Prostate gland (tissue), 2 donors: ENCODE data around the gene SUMO1. TPM values are rescaled to one million over a fixed set of nuclear protein-coding genes. Genes with fewer than 3 reads are reported as not detected.

Source experiments
- DNase-seq: peaks from one replicate; pipeline ENCODE4 v3.0.0-alpha.2; 2019; ENCODE audit warnings: low spot score
- H3K27ac ChIP-seq, 2 donors: fragments of 200-600 bp; sonication (generic); 2 replicates each; pipeline ENCODE4 v1.5.1; 2017 to 2019
- H3K27me3 ChIP-seq: fragments of 200-600 bp; sonication (generic); replicated peaks from 2 replicates; pipeline ENCODE4 v1.5.1; 2019; ENCODE audit not compliant: insufficient read depth
- H3K36me3 ChIP-seq, 2 donors: fragments of 200-600 bp; sonication (generic); 1 replicate in 1 of 2; 2 replicates in 1 of 2; pipeline versions ENCODE4 v1.5.1 to v1.8.1; 2017 to 2019
- H3K4me1 ChIP-seq: fragments of 200-600 bp; sonication (generic); replicated peaks from 2 replicates; pipeline ENCODE4 v1.5.1; 2019
- H3K4me3 ChIP-seq, 2 donors: fragments of 200-600 bp; sonication (generic); 2 replicates each; pipeline ENCODE4 v1.5.1; 2017 to 2019
- H3K9me3 ChIP-seq: fragments of 200-600 bp; sonication (generic); 2 replicates; pipeline ENCODE4 v1.5.1; 2017
- POLR2A ChIP-seq: fragments of 450-650 bp; IDR thresholded peaks from one replicate; pipeline ENCODE4 v1.6.1; 2016; ENCODE audit warnings: antibody characterized with exemption, mild to moderate bottlenecking
- POLR2AphosphoS5 ChIP-seq: sonication (generic); formaldehyde crosslinking; IDR thresholded peaks from one replicate; pipeline ENCODE4 v1.6.1; 2017; ENCODE audit warnings: antibody characterized with exemption
- WGBS: methylation state at CpG from one replicate; pipeline ENCODE4 v1.1.5; 2018; 5-methylcytosine and 5-hydroxymethylcytosine counted together
- intact Hi-C: fragments of 100-400 bp; cut with DNase I; formaldehyde crosslinking; loops from one replicate; pipeline ENCODE4 v1.14.2; 2022
- total RNA-seq, 2 donors: library from RNA; depleted of rRNA; stranded (reverse); fragments of >200 nt; gene quantifications; one replicate each; pipeline ENCODE4 v1.1.0, GENCODE V29; 2016
- TF ChIP-seq, protein P1 (sequence below), 4 experiments: fragments of 200-600 bp in 2 of 4; fragments of 450-650 bp in 2 of 4; sonication (generic) in 2 of 4; IDR thresholded peaks; 1 replicate in 3 of 4; 2 replicates in 1 of 4; pipeline ENCODE4 v1.5.1; 2016 to 2019; ENCODE audit warnings: antibody characterized with exemption in 4 of 4, mild to moderate bottlenecking in 2 of 4, moderate library complexity in 2 of 4

Gene SUMO1
- total RNA-seq, 2 donors from 2014 or later: 70.4 to 95.4 TPM

DNA sequence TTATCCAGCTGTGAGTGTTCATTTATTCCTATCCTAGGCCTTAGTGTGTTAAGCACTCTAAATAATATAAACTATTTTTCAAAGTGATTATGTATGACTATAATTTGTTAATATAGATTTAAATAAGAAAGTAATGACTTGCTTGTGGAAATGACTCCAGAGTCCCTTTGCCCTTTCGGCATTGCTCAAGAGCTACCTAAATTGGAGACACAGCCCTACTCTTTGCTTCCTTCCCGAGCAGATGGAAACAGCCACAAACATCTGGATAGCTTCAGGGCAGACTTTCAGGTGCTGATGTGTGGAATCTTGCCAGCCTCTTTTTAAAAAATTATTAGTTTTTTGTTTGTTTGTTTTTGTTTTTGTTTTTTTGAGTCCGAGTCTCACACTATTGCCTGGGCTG lies 44.0 kb downstream of the SUMO1 start:
- no peak for DNase-seq
- WGBS: 85% methylated on average over 3 of the region's 3 CpGs

GRCh38 chr2:202193881-202194353 lies 44.5 kb downstream of the SUMO1 start:
- no peaks in the 10 kb centered on the region for H3K27me3 ChIP-seq
- H3K36me3 ChIP-seq: no peaks in the 10 kb centered on the region
- DNase-seq: no peak
- no peaks in the 10 kb centered on the region for H3K4me1 ChIP-seq
- no peak for TF ChIP-seq POLR2A
- 78% methylated on average over 7 of the region's 7 CpGs for WGBS
- no peak overlapping the region for H3K27ac ChIP-seq
- no peaks in the 10 kb centered on the region for H3K9me3 ChIP-seq
- no peak overlapping the region for H3K4me3 ChIP-seq
- intact Hi-C loops: no loop called here

More for the DNA sequence above, 44.0 kb downstream of the SUMO1 start:
- no peaks in the 10 kb centered on the region for H3K9me3 ChIP-seq
- no peaks in the 10 kb centered on the region for H3K27me3 ChIP-seq
- no peaks in the 10 kb centered on the region for H3K36me3 ChIP-seq
- no peak overlapping the region for H3K4me3 ChIP-seq
- intact Hi-C loops: no loop called here
- TF ChIP-seq POLR2AphosphoS5: no peak
- no peak for TF ChIP-seq POLR2A
- TF ChIP-seq, protein P1, sequence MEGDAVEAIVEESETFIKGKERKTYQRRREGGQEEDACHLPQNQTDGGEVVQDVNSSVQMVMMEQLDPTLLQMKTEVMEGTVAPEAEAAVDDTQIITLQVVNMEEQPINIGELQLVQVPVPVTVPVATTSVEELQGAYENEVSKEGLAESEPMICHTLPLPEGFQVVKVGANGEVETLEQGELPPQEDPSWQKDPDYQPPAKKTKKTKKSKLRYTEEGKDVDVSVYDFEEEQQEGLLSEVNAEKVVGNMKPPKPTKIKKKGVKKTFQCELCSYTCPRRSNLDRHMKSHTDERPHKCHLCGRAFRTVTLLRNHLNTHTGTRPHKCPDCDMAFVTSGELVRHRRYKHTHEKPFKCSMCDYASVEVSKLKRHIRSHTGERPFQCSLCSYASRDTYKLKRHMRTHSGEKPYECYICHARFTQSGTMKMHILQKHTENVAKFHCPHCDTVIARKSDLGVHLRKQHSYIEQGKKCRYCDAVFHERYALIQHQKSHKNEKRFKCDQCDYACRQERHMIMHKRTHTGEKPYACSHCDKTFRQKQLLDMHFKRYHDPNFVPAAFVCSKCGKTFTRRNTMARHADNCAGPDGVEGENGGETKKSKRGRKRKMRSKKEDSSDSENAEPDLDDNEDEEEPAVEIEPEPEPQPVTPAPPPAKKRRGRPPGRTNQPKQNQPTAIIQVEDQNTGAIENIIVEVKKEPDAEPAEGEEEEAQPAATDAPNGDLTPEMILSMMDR (IDR thresholded peaks at IDR 0.05): no peak
- H3K4me1 ChIP-seq: no peaks in the 10 kb centered on the region
- no peak overlapping the region for H3K27ac ChIP-seq

- H3K36me3 ChIP-seq: no peaks in the 10 kb centered on the region
- no peak overlapping the region for H3K27ac ChIP-seq
- H3K27me3 ChIP-seq: no peaks in the 10 kb centered on the region
- no peak overlapping the region for H3K4me3 ChIP-seq
- TF ChIP-seq, protein P1 (IDR thresholded peaks at IDR 0.05): no peak
- TF ChIP-seq POLR2A (no peak), POLR2AphosphoS5 (no peak)
- DNase-seq: no peak
- H3K9me3 ChIP-seq: no peaks in the 10 kb centered on the region
- 89% methylated on average over 5 of the region's 5 CpGs for WGBS
- intact Hi-C loops: no loop called here
- no peaks in the 10 kb centered on the region for H3K4me1 ChIP-seq
These were observed 45.1 kb downstream of the SUMO1 start for GRCh38 chr2:202193305-202193704.

GRCh38 chr2:202187570-202187969 lies 50.8 kb downstream of the SUMO1 start:
- 73% methylated on average over 1 of the region's 1 CpG for WGBS
- intact Hi-C loops: no loop called here
- no peak for DNase-seq

DNA sequence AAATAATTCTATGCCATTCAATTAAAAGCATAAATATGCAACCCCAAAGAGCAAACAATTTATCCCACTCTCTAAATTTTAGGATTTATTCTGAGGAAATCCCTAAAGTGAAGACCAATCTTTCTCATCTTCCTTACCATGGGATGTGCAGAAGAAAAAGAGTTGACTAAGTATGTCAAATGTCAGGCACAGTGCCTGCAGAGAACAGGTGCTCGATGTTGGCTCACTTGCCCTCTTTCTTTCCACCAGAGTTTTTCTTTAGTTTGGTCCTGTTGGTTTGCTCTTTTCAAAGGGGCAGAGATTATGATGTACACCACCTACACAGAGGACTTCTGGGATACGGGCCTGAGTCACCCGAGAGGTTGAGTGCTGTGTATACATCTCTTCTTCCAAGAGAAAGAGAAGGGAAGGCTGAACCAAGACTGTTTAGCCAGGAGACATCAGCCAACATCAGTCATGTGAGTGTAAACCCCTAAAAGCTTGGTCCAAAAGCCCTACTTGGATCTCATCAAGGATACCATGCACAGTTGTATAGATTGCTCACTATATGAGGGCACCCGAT lies 51.7 kb downstream of the SUMO1 start:
- intact Hi-C loops: no loop called here
- 89% methylated on average over 4 of the region's 4 CpGs for WGBS
- Histone ChIP-seq H3K27ac (no peak overlapping the region), H3K9me3 (no peaks in the 10 kb centered on the region), H3K27me3 (no peaks in the 10 kb centered on the region), H3K4me3 (no peak overlapping the region), H3K4me1 (no peaks in the 10 kb centered on the region), H3K36me3 (no peaks in the 10 kb centered on the region)
- no peak for DNase-seq
- TF ChIP-seq POLR2A (no peak), POLR2AphosphoS5 (no peak)
- TF ChIP-seq, protein P1 (IDR thresholded peaks at IDR 0.05): no peak

More at GRCh38 chr2:202187570-202187969, 50.8 kb downstream of the SUMO1 start:
- Histone ChIP-seq H3K36me3 (no peaks in the 10 kb centered on the region), H3K27me3 (no peaks in the 10 kb centered on the region), H3K9me3 (no peaks in the 10 kb centered on the region), H3K4me1 (no peaks in the 10 kb centered on the region), H3K27ac (no peak overlapping the region), H3K4me3 (no peak overlapping the region)
- TF ChIP-seq POLR2AphosphoS5 (no peak), POLR2A (no peak)
- TF ChIP-seq, protein P1 (IDR thresholded peaks at IDR 0.05): no peak
